ENCODE results near the gene SLC16A9. TPM values are rescaled to one million over a fixed set of nuclear protein-coding genes. Genes with fewer than 3 reads are reported as not detected.

The SLC16A9 gene
- total and polyA plus RNA-seq, 2 donors (not counting 3 experiments of a cell fraction or from before 2014, with no cell fraction given) = 0.35 TPM; not detected in 1

DNA sequence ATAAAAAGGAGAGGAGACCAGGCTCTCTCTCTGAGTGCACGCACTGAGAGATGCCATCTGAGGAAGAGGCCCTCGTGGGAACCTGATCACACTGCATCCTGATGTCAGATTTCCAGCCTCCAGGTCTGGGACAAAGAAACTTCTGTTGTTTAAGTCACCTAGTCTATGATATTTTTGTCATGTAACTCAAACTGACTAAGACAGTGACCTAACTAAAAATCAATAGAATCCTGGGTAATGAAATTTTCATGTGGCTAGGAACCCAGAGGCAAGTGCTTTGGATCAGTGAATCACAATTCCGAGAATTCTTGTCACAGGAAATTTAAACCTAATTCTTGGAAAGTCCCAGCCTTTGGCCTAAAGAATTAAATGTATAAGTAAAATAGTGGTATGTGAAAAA lies 107.7 kb downstream of the SLC16A9 start:
- ChIA-PET POLR2A (no interaction called here), CTCF (no interaction called here)
- H3K27ac ChIP-seq (ENCODE audit: insufficient read depth, low read depth, low read length) = no peak overlapping the region
- BruUV-seq (replicated peaks) = no TSS peak
- H3K79me2 ChIP-seq (ENCODE audit: control insufficient read depth, insufficient read depth, low read length) = no peaks in the 10 kb centered on the region
- H3K36me3 ChIP-seq (ENCODE audit: control insufficient read depth in 2 of 2, extremely low read depth in 1 of 2, insufficient read depth in 2 of 2, low read length in 2 of 2) = no peaks in the 10 kb centered on the region
- H3K4me1 ChIP-seq (ENCODE audit: control insufficient read depth, extremely low read depth, insufficient read depth, low read length) = no peaks in the 10 kb centered on the region
- TF ChIP-seq POLR2A (IDR thresholded peaks at IDR 0.05; ENCODE audit: low read depth, low read length) (no peak), JUN (IDR thresholded peaks at IDR 0.05; ENCODE audit: borderline replicate concordance, insufficient read depth, insufficient read length, low read depth) (no peak), FOS (IDR thresholded peaks at IDR 0.05; ENCODE audit: borderline replicate concordance, insufficient read depth, low read length) (no peak), POLR2AphosphoS5 (IDR thresholded peaks at IDR 0.05; ENCODE audit: insufficient read depth, low read depth, low read length) (no peak), EZH2 (IDR thresholded peaks at IDR 0.05; ENCODE audit: borderline replicate concordance, low read depth, low read length, severe bottlenecking) (no peak), MYC (IDR thresholded peaks at IDR 0.05; ENCODE audit: low read depth, low read length) (no peak), GATA2 (IDR thresholded peaks at IDR 0.05; ENCODE audit: insufficient read depth, insufficient read length, low read depth, low read length) (no peak)
- TF ChIP-seq, protein P1, sequence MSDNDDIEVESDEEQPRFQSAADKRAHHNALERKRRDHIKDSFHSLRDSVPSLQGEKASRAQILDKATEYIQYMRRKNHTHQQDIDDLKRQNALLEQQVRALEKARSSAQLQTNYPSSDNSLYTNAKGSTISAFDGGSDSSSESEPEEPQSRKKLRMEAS (IDR thresholded peaks at IDR 0.05; ENCODE audit: insufficient read depth, insufficient read length) = no peak
- TF ChIP-seq, protein P2, sequence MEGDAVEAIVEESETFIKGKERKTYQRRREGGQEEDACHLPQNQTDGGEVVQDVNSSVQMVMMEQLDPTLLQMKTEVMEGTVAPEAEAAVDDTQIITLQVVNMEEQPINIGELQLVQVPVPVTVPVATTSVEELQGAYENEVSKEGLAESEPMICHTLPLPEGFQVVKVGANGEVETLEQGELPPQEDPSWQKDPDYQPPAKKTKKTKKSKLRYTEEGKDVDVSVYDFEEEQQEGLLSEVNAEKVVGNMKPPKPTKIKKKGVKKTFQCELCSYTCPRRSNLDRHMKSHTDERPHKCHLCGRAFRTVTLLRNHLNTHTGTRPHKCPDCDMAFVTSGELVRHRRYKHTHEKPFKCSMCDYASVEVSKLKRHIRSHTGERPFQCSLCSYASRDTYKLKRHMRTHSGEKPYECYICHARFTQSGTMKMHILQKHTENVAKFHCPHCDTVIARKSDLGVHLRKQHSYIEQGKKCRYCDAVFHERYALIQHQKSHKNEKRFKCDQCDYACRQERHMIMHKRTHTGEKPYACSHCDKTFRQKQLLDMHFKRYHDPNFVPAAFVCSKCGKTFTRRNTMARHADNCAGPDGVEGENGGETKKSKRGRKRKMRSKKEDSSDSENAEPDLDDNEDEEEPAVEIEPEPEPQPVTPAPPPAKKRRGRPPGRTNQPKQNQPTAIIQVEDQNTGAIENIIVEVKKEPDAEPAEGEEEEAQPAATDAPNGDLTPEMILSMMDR (IDR thresholded peaks at IDR 0.05; ENCODE audit: extremely low read depth in 1 of 2, insufficient read depth in 1 of 2, low read depth in 1 of 2, low read length in 2 of 2) = no peak
- no peak for FAIRE-seq
- dilution Hi-C loops (cut with MboI; ENCODE audit: extremely low pct_ligation_motif_present, low sequenced_read_pairs) (no loop called here), intact Hi-C loops (cut with micrococcal nuclease) (no loop called here)
- H4K20me1 ChIP-seq (replicated peaks; ENCODE audit: control insufficient read depth, extremely low read depth, insufficient read depth, low read length) = no peaks in the 10 kb centered on the region
- H3K9me3 ChIP-seq (replicated peaks; ENCODE audit: control insufficient read depth, insufficient read depth, low read length) = no peaks in the 10 kb centered on the region
- H3K4me3 ChIP-seq (replicated peaks in 1 of 3; ENCODE audit: insufficient read depth in 1 of 3, low read depth in 1 of 3, low read length in 3 of 3) = no peak overlapping the region
- no peaks in the 10 kb centered on the region for H3K27me3 ChIP-seq (ENCODE audit: control insufficient read depth in 2 of 2, insufficient read depth in 2 of 2, low read length in 2 of 2)
- no peaks in the 10 kb centered on the region for H3K9me1 ChIP-seq (replicated peaks; ENCODE audit: control insufficient read depth, extremely low read depth, insufficient read depth, low read length)
- DNase-seq (ENCODE audit: low read depth, low spot score) = no peak
- no peak overlapping the region for H3K9ac ChIP-seq (replicated peaks; ENCODE audit: extremely low read depth, insufficient read depth, low read length)
- no peak overlapping the region for H3K4me2 ChIP-seq (ENCODE audit: insufficient read depth, low read length)
- no peak overlapping the region for H2AFZ ChIP-seq (ENCODE audit: low read depth, low read length)

Other genes with a start within 250 kb of the SLC16A9 start
- not detected in 2 replicates for gene MRLN, start 43.6 kb upstream of the SLC16A9 start, total RNA-seq
- not detected in 2 replicates for gene MRLN, start 43.6 kb upstream of the SLC16A9 start, polyA plus RNA-seq
- 36.8 TPM in 2 replicates for gene CCDC6, start 196.7 kb upstream of the SLC16A9 start, total RNA-seq
- 15.7 and 16.8 TPM in 2 replicates for gene CCDC6, start 196.7 kb upstream of the SLC16A9 start, polyA plus RNA-seq

All from endothelial cell of umbilical vein (primary cell).